Right lobe of liver (tissue), 6 donors: ENCODE data around the gene KCNB1. TPM values are rescaled to one million over a fixed set of nuclear protein-coding genes. Genes with fewer than 3 reads are reported as not detected.

Experiments
- ATAC-seq, 4 donors: fragments of 200-7000 bp; cut with Tn5 transposase; one replicate each; pipeline ENCODE4 v1.9.1; 2020; ENCODE audit warnings: mild to moderate bottlenecking in 4 of 4, moderate library complexity in 4 of 4
- DNase-seq, 3 donors: peaks; one replicate each; pipeline ENCODE4 v3.0.0-alpha.2; 2020
- H3K27ac ChIP-seq, 3 donors: fragments of 200-600 bp; one replicate each; pipeline ENCODE4 v1.8.0; 2022
- H3K27me3 ChIP-seq, 2 donors: fragments of 200-600 bp; one replicate each; pipeline ENCODE4 v1.8.0; 2022
- H3K36me3 ChIP-seq, 4 donors: fragments of 200-600 bp; sonication (generic) in 1 of 4; one replicate each; pipeline versions ENCODE4 v1.5.1 to v1.8.0; 2017 to 2022; ENCODE audit warnings: control low read depth in 1 of 4
- H3K4me1 ChIP-seq, 4 donors: fragments of 200-600 bp; sonication (generic) in 1 of 4; one replicate each; pipeline versions ENCODE4 v1.5.1 to v1.8.0; 2017 to 2022; ENCODE audit warnings: control low read depth in 1 of 4
- H3K4me3 ChIP-seq, 3 donors: fragments of 200-600 bp; one replicate each; pipeline ENCODE4 v1.8.0; 2022
- H3K9me3 ChIP-seq, 4 donors: fragments of 200-600 bp; sonication (generic) in 1 of 4; one replicate each; pipeline versions ENCODE4 v1.5.1 to v1.8.0; 2017 to 2022; ENCODE audit warnings: control low read depth in 1 of 4
- POLR2A ChIP-seq: fragments of 450-650 bp; IDR thresholded peaks from one replicate; pipeline ENCODE4 v1.6.1; 2017; ENCODE audit warnings: antibody characterized with exemption, mild to moderate bottlenecking
- WGBS: methylation state at CpG from one replicate; pipeline ENCODE4 v1.1.6; 2018; ENCODE audit warnings: low coverage, low lambda C conversion rate; ENCODE audit not compliant: insufficient coverage; ENCODE audit errors: missing lambda C conversion rate; 5-methylcytosine and 5-hydroxymethylcytosine counted together
- intact Hi-C, 2 donors: fragments of 100-400 bp; cut with DNase I; formaldehyde crosslinking; loops; one replicate each; pipeline versions ENCODE4 v1.11.2 to v1.14.1; 2022
- total RNA-seq, 6 experiments: library from RNA; depleted of rRNA in 2 of 6; stranded (reverse); fragments of >200 nt in 2 of 6; fragmentation: NEBNext Ultra II Directional in 3 of 6; extraction: Animal tissue kit (Norgen Biotek cat#: 25700) in 3 of 6; gene quantifications; one replicate each; pipeline versions ENCODE4 v1.1.0 to v1.2.4, GENCODE V29; 2016 to 2023
- TF ChIP-seq, protein P1 (sequence below), 4 donors: fragments of 200-600 bp in 3 of 4; fragments of 450-650 bp in 1 of 4; IDR thresholded peaks; one replicate each; pipeline versions ENCODE4 v1.5.1 to v1.8.0; 2016 to 2022; ENCODE audit warnings: antibody characterized with exemption in 4 of 4, mild to moderate bottlenecking in 2 of 4
- donor health status: DM: no; HTN: yes; CAD: no.
- donor health status: DM: no; HTN: no; CAD: no.
- donor health status: DM: no; HTN: no; CAD: no.
- donor health status: DM: no; HTN: yes; CAD: no.
- donor health status: DM: no; HTN: yes; CAD: no.

The KCNB1 gene
- total RNA-seq, 6 experiments from 2014 or later: 1.5 to 8.2 (median 3.8) TPM

DNA sequence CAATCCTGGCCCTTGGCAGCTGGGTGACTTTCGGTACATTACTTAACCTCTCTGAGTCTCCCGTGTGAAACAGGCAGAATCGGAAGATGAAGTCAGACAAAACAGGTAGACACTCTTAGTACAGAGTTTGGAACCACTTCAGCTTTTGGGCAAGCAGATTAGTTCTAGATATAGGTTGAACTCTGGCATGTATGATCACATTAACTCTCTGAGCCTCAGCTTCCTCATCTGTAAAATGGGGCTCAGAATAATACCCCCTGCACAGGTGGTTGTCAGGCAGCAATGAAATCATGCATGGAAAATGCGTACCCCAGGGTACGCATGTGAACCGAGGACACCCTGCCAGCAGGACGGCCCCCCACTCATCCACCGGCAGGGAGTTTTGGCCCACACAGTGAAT is 87.7 kb downstream of the KCNB1 start:
- no peak for ATAC-seq
- 85% methylated on average over 7 of the region's 8 CpGs for WGBS
- no peak overlapping the region for H3K27ac ChIP-seq
- no peaks in the 10 kb centered on the region for H3K4me1 ChIP-seq
- no peaks in the 10 kb centered on the region for H3K36me3 ChIP-seq
- H3K9me3 ChIP-seq: no peaks in the 10 kb centered on the region
- TF ChIP-seq, protein P1, sequence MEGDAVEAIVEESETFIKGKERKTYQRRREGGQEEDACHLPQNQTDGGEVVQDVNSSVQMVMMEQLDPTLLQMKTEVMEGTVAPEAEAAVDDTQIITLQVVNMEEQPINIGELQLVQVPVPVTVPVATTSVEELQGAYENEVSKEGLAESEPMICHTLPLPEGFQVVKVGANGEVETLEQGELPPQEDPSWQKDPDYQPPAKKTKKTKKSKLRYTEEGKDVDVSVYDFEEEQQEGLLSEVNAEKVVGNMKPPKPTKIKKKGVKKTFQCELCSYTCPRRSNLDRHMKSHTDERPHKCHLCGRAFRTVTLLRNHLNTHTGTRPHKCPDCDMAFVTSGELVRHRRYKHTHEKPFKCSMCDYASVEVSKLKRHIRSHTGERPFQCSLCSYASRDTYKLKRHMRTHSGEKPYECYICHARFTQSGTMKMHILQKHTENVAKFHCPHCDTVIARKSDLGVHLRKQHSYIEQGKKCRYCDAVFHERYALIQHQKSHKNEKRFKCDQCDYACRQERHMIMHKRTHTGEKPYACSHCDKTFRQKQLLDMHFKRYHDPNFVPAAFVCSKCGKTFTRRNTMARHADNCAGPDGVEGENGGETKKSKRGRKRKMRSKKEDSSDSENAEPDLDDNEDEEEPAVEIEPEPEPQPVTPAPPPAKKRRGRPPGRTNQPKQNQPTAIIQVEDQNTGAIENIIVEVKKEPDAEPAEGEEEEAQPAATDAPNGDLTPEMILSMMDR (IDR thresholded peaks at IDR 0.05): no peak
- no peak for TF ChIP-seq POLR2A
- intact Hi-C loops: no loop called here
- H3K4me3 ChIP-seq: no peak overlapping the region
- H3K27me3 ChIP-seq: no peaks in the 10 kb centered on the region
- no peak for DNase-seq

DNA sequence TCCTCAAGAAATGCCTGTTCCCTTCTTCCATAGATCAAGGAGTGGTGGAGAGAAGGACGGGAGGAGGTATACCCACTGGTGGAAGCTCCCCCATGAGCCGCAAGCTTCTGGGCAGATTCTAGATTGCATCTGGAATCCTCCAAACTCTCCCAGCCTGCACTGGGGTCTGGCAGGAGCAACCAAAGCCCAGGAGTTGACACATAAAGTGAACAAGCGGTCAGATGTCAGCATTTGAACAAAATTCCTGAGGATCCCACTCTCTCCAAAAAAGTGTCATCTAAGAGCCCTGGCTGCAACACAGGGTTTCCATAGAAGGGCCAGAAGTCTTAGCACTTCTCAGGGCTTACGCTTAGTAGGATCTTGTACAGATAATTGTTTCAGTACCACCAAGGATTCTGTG is 88.2 kb downstream of the KCNB1 start:
- ATAC-seq (peak in 1 of 4 donors; percentile 26), DNase-seq (no peak)
- Histone ChIP-seq H3K4me1 (no peaks in the 10 kb centered on the region), H3K36me3 (no peaks in the 10 kb centered on the region), H3K9me3 (no peaks in the 10 kb centered on the region), H3K4me3 (no peak overlapping the region), H3K27ac (no peak overlapping the region), H3K27me3 (no peaks in the 10 kb centered on the region)
- TF ChIP-seq, protein P1 (IDR thresholded peaks at IDR 0.05): no peak
- no peak for TF ChIP-seq POLR2A
- intact Hi-C loops: no loop called here
- WGBS: 100% methylated on average over 1 of the region's 4 CpGs

DNA sequence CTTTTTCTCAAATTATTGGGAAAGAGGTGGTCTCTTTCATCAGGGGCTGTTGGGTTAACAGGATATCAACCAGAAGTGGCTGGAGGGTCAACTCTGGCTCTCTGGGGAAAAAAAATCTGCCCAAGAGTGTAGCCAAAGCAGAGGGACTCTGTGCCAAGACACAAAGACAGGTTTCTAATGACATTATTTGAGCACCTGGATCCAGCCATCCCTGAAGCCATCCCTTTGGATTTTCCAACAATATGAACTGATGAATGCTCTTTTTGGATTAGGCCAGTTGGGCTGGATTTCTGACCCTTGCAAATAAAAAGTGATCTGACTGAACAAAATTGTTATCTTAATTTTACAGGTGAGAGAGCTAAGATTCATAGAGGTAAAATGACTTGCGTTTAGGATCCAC is 88.7 kb downstream of the KCNB1 start:
- TF ChIP-seq POLR2A: no peak
- TF ChIP-seq, protein P1 (IDR thresholded peaks at IDR 0.05): no peak

DNA sequence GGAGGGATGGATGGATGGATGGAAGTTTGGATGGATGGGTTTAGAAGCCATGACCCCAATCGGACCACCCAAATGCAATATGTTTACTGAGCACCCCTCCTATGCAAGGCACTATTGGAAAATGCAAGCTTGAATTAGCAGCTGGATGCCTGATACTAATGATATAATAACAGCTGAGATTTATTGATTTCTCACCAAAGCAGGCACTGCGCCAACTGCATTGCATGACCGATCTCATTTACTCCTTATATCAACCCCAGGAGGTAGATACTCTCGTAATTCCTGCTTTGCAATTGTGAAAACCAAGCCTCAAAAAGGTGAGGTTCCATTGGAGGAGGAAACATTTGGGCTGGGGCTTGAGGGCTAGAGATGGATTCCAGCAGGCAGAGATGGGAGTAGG is 89.7 kb downstream of the KCNB1 start:
- intact Hi-C loops: no loop called here
- Histone ChIP-seq H3K27ac (no peak overlapping the region), H3K27me3 (no peaks in the 10 kb centered on the region), H3K4me1 (no peaks in the 10 kb centered on the region), H3K36me3 (no peaks in the 10 kb centered on the region), H3K9me3 (no peaks in the 10 kb centered on the region), H3K4me3 (no peak overlapping the region)
- ATAC-seq (peak in 1 of 4 donors; percentile 73), DNase-seq (no peak)
- TF ChIP-seq, protein P1 (IDR thresholded peaks at IDR 0.05): no peak
- no peak for TF ChIP-seq POLR2A
- WGBS: 22% methylated on average over 4 of the region's 4 CpGs

More for the DNA sequence above, 88.7 kb downstream of the KCNB1 start:
- Histone ChIP-seq H3K4me1 (no peaks in the 10 kb centered on the region), H3K4me3 (no peak overlapping the region), H3K27me3 (no peaks in the 10 kb centered on the region), H3K36me3 (no peaks in the 10 kb centered on the region), H3K27ac (no peak overlapping the region), H3K9me3 (no peaks in the 10 kb centered on the region)
- DNase-seq: no peak
- ATAC-seq: no peak
- intact Hi-C loops: no loop called here
- WGBS: 82% methylated on average over 1 of the region's 1 CpG
